Body of pancreas (tissue), 4 donors: ENCODE data around the gene UCK2.

Experiments
- POLR2A ChIP-seq, 3 donors: fragments of 450-650 bp; IDR thresholded peaks; one replicate each; pipeline ENCODE4 v1.6.1; 2016; ENCODE audit warnings: antibody characterized with exemption in 3 of 3, mild to moderate bottlenecking in 2 of 3
- TF ChIP-seq, protein P1 (sequence below), 7 experiments: fragments of 450-650 bp in 4 of 7; fragments of 200-600 bp in 3 of 7; sonication (generic) in 3 of 7; IDR thresholded peaks; one replicate each; pipeline ENCODE4 v1.5.1; 2016 to 2019; ENCODE audit warnings: antibody characterized with exemption in 7 of 7

DNA sequence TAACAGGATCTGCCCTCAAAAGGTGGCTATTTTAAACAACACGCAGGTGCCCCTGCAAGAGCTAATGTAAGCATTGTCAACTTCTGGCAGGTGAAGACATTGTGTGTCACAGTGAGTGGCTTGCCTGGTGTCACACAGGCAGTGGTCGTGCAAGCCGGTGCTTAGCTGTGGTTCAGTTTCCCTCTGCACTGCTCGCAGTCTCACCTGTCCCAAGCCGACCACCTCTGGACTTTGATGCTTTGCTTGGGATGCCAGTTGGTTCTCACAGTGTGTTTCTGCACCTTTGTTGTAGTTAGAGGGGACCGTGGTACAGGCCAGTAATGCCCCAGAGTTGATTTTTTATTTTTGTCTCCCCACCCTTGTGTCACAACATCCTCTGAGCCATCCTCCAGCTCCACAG is 85.2 kb downstream of the UCK2 start:
- TF ChIP-seq, protein P1, sequence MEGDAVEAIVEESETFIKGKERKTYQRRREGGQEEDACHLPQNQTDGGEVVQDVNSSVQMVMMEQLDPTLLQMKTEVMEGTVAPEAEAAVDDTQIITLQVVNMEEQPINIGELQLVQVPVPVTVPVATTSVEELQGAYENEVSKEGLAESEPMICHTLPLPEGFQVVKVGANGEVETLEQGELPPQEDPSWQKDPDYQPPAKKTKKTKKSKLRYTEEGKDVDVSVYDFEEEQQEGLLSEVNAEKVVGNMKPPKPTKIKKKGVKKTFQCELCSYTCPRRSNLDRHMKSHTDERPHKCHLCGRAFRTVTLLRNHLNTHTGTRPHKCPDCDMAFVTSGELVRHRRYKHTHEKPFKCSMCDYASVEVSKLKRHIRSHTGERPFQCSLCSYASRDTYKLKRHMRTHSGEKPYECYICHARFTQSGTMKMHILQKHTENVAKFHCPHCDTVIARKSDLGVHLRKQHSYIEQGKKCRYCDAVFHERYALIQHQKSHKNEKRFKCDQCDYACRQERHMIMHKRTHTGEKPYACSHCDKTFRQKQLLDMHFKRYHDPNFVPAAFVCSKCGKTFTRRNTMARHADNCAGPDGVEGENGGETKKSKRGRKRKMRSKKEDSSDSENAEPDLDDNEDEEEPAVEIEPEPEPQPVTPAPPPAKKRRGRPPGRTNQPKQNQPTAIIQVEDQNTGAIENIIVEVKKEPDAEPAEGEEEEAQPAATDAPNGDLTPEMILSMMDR (IDR thresholded peaks at IDR 0.05) = no peak
- no peak for TF ChIP-seq POLR2A (IDR thresholded peaks at IDR 0.05)
